HG03025 (cell line): ENCODE data around the gene DMAC2L.
"Not testable (repeated sequence)": the region's sequence is repeated elsewhere in the genome, so short reads cannot be mapped to it uniquely, and the experiment has no call there.

Experiments
- ATAC-seq: cut with Tn5 transposase; IDR thresholded peaks from one replicate; pipeline ENCODE4 v1.9.1; 2021; ENCODE audit warnings: mild to moderate bottlenecking, moderate library complexity; ENCODE audit not compliant: unreplicated experiment, low FRiP score

Gene DMAC2L, protein sequence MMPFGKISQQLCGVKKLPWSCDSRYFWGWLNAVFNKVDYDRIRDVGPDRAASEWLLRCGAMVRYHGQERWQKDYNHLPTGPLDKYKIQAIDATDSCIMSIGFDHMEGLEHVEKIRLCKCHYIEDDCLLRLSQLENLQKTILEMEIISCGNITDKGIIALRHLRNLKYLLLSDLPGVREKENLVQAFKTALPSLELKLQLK

DNA sequence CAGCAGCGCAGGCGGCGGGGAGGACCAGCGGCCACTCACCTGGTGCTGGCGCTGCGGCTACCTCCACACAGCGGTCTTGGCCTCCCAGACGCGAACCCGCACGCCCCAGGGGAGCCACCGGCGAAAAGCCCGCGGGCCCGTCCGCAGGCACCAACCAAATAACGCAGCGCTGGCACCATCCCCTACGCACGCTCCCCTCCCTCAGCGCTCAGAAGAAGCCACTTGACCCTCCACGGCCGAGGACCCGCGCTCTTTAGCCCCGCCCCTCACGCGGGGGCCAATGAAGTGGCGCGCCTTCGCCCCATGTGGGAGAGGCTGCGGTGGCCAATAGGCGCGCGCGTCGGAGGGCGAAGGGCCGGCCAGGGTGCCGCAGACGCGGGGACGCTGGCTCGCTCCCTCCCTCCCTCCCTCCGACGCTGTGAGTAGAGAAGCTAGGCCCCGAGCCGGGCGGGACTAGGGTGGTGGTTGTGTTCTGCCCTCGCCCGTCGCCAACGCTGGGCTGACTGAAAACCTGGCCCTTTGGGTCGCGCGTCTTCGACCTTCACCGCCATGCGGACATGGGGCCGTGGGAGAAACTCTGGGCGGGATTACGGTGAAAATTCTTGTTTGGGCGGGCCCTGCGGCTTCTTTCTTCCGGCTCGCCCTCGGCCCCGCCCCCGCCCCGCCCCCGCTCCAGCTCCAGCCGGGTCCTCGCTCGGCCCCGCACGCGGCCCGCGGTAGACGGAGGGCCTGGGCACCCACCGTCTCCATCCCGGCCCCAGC lies at the start of gene DMAC2L, which contains the start of gene L2HGDH:
Gene DMAC2L (plus strand): TSS at position 353 of the 762 bp plus-strand sequence. CDS start 9,164 bp downstream, outside the sequence.
Gene L2HGDH (minus strand): TSS at position 258 of the 762 bp plus-strand sequence. CDS start 79 bp downstream, at position 179.
- ATAC-seq, result peak; percentile 95

DNA sequence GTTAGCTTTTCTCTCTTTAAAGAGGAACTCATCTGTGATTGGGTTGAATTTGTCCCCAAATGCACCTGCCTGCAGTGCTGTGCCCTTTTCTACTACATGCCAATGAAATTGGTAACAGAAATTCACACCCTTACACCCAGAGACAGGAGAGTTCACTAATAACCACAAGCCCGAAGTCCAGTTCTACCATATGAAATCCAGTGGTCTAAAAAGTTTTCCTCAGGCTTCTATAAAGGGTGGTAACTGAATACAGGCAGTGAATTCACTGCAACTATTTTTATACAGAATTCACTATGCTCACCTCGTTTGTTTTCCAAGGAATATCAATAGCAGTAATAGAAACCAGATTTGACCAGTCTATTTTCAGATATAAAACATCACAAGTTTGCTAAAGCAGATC lies 49.3 kb upstream of the DMAC2L start:
- ATAC-seq, result no peak

DNA sequence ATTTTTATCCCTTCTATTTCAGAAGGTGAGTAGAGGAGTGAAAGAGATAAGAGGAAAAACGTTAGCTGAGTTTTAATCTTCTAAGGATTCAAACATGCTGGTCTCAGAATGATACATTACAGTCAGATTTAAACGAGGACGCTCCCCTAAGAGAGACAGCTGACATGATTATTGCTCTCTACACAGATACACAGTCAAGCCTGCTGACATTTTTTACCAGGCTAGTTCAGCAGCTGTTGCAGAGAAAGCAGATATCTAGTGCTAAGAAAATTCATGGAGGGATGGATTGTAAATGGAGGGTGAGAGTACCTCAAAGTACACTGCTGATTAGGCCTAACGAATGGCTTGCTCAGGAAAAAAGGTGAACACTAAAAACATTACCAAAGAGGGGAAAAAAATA lies 48.8 kb upstream of the DMAC2L start:
- ATAC-seq, result no peak

DNA sequence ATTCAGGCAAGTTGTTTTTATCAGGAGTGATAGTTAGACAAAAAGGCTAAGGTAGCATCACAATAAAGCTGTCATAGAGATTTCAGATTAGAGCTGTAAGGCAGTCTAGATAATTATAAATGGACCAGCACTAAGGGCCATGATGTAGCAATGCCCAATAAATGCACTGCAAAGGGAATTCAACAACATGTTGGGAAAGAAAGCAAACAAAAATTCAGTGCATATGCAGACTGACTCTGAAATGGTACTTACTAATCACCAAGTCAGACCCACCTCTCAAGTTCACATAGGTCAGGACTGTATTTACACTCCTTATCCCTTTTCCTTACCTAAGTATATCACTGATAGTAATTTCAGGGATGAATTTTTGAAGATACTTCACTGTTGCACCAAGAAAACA lies 47.1 kb upstream of the DMAC2L start:
- ATAC-seq, result no peak

DNA sequence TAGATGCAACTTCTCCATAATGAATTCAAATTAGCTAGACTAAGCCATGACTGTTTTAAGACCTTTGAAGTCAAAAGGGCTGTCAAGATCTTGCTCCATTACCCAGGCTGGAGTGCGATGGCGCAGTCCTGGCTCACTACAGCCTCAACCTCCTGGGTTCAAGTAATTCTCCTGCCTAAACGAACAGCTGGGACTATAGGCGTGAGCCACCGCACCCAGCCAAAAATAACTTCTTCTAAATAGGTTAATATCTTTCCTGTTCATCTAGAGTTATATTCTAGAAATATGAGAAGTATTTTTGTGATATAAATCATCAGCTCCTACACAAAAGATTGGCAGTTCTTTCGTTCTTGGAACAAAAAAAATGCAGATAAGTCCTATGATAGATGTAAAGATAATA lies 41.2 kb upstream of the DMAC2L start:
- ATAC-seq, result no peak

DNA sequence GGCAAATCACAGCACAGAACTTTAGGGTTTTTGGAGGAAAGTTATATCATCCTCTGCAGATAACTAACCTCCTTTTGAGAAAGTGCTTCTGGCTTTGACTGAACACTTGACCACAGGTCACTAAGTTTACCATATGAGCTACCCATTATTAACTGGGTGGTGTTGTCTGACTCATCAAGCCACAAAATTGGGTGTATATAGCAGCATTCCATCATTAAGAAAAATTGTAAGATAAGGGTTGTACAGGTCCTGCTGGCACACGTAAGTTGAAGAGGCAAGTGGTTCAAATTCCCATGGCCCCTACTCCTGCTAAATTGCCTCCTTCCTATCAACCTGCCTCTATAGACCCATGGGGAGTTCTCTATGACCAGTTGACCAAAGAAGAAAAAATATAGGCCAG lies 39.6 kb upstream of the DMAC2L start:
- no peak for ATAC-seq

DNA sequence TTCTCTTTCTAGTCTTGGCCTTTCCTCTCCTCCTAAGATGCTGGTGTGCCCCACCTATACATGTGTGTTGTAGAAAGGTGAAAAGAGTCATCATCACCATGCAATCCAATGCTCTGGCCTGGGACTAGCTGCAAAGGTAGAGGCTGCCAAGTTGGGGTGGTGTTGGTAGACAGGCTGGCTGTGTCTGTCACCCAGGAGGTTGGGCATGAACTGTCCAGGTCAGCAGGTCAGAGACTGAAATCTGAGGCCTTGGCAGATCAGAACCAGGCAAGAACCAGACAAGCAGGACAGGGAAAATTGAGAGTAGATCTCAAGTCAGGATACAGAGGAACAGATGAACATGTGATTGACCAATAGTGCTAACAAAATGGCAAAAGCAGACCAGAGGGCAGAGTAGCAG lies 26.3 kb upstream of the DMAC2L start:
- no peak for ATAC-seq

DNA sequence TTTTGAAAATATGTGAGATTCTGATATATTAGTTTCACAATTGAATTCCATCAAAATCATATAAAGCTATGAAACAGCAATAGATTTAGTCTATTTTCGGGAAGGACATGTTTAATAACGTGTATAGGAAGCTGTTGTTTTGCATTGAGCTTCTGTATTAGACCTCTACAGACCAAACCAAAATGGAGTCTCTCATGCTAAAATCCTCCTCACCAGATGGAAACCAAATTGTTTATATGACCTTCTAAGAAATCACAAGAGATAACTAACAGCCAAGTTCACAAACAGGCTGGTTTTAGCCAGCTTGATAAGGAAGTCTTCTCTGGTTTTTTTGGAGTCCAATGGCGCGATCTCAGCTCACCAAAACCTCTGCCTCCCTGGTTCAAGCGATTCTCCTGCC lies 24.0 kb upstream of the DMAC2L start:
- ATAC-seq, result no peak

DNA sequence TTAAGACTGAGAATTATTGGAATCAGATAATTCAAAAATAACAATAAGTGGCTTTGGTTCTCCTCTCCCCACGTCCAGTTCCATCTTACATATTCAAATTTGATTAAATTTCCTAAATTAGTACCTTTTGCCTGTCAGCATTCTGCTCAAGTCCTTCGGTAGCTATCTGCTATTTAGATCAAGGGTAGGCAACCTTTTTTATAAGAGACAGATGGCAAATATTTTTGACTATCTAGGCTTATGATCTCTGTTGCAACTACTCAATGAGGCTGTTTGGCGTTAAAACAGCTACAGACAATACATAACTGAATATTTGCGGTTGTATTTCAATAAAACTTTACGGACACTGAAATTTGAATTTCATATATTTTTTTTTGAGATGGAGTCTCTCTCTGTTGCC lies 21.8 kb upstream of the DMAC2L start:
- no peak for ATAC-seq

DNA sequence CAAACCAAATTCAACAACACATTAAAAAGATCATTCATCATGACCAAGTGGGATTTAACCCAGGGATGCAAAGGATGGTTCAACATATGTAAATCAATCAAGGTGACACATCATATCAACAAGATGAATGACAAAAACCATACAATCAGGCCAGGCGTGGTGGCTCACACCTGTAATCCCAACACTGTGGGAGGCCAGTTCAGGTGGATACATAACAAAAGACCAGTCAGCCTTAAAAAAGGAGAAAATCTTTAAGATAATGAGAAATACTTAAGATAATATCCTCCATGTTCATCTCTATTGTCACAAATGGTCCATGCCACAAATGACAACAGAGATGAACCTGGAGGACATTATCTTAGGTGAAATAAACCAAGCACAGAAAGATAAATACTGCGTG lies 12.5 kb upstream of the DMAC2L start:
- no peak for ATAC-seq

DNA sequence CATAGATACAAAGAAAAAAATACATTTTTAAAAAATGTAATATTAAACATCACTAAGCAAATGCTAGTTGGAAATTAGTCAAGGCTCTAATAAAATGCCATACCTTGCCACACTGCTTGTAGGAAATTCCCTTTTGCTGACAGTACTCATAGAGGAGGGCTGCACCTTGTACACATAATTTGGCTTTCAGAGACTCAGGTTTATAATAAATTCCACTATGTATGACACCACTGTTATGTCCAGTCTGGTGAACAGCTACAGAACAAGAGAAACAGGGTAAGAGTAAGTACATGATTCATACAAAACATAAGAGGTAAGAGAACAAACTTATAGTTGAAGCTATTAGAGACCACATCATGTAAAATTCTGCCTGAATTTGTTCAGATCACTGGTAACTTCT lies 10.2 kb upstream of the DMAC2L start:
- ATAC-seq, result no peak

DNA sequence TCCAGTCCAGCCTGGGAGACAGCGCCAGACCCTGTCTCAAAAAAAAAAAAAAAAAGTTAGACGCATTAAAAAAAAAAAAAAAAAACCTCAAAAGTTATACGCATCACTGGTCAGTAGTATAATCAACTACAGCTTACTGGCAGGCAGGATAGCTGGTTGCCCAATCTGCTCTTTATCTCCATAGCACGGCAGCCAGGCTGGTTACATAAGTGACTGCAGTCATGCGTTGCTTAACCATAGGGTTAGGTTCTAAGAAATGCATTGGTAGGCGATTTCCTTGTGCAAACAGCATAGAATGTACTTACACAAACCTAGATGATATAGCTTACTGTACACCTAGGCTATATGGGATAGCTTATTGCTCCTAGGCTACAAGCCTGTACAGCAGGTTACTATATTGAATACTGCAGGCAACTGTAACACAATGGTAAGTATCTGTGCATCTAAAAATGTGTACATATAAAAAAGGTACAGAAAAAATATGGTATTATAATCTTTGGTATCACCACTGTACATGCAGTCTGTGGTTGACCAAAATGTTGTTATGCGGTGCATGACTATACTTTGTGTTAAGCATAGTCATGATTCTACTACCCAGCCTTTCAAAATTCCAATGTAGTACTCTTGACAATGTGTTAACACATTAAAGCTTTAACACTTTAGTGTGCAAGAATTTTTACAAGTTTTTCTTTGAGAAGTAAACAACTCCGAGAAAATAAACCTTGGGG lies 8.2 kb upstream of the DMAC2L start:
- no peak for ATAC-seq

DNA sequence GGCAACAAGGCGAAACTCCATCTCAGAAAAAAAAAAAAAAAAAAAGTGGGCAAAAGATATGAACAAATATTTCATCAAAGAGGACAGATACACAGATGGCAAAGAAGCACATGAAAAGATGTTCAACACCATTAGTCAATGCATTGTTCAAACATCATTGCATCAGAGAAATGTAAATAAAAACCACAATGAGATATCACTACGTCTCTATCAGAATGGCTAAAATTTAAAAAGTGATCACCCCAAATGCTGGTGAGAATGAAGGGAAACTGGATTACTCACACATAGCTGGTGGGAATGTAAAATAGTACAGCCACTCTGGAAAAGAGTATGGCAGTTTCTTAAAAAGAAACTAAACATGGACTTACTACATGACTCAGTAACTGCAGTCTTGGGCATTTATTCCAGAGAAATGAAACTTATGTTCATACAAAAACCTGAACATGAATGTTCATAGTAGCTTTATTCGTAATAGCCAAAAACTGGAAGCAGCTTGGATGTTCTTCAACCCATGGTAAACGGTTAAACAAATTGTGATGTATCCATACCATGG lies 3.7 kb upstream of the DMAC2L start:
- no peak for ATAC-seq

DNA sequence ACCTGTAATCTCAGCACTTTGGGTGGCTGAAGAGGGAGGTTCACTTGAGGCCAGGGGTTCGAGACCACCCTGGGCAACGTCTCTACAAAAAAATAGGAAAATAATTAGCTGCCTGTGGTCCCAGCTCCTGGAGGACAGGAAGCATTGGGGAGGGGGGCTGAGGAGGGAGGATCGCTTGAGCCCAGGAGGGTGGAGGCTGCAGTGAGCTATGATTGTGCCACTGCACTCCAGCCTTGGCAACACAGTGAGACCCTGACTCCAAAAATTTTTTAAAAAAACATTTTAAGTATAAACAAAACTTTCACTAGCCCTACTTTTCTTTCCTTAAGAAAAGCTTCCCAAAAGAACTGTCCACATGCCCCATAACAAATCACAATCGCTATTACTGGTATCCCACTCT lies 1.7 kb upstream of the DMAC2L start:
- ATAC-seq, result no peak

DNA sequence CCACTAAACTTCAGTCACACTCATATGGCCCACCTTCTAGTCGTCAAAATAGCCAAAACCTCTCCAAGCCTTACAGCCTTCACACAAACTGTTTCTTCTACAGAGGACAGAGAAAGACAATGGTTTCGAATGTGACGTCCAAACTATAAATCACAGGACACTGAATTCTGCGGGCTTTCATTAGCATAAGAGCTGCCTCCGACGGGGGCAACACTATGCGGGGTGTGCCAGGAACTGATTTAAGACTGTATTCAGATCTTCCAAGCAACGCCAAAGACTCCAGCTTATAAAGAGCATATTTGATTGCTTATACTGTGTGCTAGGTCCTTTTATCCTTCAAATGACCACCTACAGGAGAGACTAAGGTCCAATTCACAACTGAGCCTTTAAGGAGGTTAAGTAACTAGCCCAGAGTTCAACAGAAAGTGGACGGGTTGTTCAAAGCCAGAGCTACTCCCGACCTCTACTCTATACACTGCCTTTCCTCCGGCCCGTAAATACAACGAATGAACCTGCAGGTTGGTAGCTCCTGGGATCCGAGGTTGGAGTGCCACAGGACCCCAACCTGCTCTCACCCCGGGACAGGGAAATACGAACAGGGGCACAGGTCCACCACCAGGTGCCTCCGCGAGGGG lies 670 bp upstream of the DMAC2L start:
- ATAC-seq, result no peak

DNA sequence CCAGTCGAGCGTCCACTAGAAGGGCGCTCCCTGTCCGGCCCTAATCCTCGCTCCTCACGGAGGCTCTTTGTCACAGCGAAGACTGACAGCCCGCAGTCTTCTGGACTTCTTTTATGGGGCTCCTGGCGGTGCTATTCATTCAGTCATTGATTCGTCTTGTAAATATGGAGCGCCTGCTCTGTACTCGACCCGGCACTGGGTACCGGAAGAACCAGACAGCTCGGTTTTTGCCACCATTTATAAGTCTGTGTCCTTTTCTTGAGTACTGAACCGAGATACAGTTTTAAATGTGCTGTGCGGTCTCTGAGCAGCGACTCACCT lies 570 bp downstream of the DMAC2L start:
- ATAC-seq, result no peak

DNA sequence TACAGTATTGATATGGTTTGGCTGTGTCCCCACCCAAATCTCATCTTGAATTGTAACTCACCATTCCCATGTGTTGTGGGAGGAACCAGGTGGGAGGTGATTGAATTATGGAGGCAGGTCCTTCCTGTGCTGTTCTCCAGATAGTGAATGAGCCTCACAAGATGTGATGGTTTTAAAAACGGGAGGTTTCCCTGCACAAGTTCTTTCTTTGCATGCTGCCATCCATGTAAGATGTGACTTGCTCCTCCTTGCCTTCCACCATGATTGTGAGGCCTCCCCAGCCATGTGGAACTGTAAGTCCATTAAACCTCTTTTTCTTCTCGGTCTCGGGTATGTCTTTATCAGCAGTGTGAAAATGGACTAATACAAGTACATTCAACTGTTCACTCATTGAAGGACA lies 2.0 kb downstream of the DMAC2L start:
- not testable (repeated sequence) for ATAC-seq

DNA sequence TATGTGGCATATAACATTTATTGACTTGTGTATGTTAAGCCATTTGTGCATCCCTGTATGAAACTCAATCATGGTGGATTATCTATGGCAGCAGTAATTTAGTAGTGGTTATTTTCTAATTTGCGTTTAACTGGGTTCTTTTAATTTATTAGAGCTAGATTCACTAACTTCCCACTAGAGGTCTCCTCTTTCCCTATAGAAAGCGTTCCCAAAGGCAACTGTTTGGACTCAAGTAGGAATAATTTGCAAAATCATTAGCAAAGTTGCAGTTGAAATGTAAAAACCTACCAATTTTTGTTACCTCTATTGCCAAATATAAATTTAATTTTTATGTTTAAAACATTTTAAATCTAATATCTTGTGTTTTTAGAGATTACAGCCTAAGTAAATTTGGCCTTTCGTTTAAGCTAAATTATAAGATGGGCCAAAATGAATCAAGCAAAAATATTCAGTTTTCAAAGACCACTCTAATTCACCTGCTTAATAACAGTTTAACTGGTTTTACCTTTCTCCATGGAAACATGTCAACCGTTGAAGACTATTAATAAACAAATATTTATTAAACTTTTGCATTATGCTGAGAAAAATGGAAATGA lies 6.0 kb downstream of the DMAC2L start:
- no peak for ATAC-seq

DNA sequence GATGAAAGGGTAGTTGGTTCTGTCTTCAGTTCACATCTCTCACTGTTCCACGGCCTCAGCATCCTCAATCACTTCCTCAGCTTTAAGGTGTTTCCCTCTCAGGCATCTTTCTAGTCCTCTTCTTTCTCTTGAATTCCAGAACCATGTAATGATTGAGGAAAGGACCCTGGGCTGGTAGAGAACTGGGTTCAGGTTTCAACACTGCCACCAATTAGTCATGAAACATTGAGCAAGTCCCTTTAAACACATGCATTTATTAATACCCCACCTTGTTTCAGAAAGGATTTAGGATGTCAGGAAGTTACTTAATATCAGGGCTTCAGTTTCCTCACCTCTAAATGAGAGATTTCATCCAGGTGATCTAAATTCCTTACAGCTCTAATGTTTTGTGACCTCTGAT lies 7.2 kb downstream of the DMAC2L start:
- ATAC-seq, result no peak

DNA sequence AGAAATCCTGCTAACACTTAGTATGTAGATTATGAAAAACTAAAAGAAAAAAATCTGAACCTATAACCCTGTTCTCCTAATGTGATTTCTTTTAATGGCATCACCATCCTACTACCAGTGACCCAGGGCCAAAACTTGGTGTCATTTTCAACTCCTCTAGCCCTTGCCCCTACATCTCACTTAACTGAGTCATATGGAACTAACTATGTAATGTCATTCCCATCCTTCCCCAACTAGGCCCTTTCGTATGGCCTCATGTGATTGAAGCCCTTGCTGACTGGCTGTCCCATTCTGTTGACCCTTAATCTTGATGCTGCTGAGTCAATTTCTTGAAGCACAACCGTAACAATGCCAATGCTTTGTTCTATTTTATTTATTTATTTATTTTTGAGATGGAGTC lies 7.6 kb downstream of the DMAC2L start:
- ATAC-seq, result no peak

DNA sequence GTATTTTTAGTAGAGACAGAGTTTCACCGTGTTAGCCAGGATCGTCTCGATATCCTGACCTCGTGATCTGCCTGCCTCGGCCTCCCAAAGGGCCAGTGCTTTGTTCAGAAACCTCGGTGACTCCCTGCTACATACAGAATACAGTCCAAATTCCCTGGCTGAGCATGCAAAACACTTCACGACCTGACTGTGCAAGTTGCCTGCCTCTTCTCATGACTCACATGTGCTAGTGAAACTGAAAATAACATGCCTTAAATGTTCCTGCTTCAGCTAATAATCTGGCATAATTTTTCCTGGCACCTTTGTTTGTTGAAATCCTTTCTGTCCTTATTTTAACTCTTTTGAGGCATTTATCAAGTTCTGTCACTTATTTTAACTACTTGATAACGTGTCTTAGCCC lies 8.2 kb downstream of the DMAC2L start:
- no peak for ATAC-seq
